Gastrocnemius medialis (tissue), 4 donors: Measurements from ENCODE around the gene RPE. TPM values are rescaled to one million over a fixed set of nuclear protein-coding genes. Genes with fewer than 3 reads are reported as not detected.

ENCODE experiments used
- ATAC-seq, 2 donors: fragments of 150-250 bp; one replicate each; pipeline ENCODE4 v1.9.1; 2016
- DNase-seq, 2 donors: peaks; one replicate each; pipeline ENCODE4 v3.0.0-alpha.2; 2019
- H3K27ac ChIP-seq, 4 donors: fragments of 200-600 bp; sonication (generic); 1 replicate in 1 of 4; 2 replicates in 3 of 4; pipeline ENCODE4 v1.5.1; 2016 to 2018; ENCODE audit warnings: mild to moderate bottlenecking in 2 of 4, moderate library complexity in 1 of 4
- H3K27me3 ChIP-seq, 3 donors: fragments of 200-600 bp; sonication (generic) in 2 of 3; 1 replicate in 1 of 3; 2 replicates in 2 of 3; pipeline versions ENCODE4 v1.5.1 to v1.6.0; 2016 to 2019; ENCODE audit warnings: mild to moderate bottlenecking in 1 of 3, moderate library complexity in 1 of 3
- H3K36me3 ChIP-seq, 2 donors: fragments of 200-600 bp; sonication (generic) in 1 of 2; one replicate each; pipeline ENCODE4 v1.5.1; 2017 to 2018
- H3K4me1 ChIP-seq, 2 donors: fragments of 200-600 bp; sonication (generic) in 1 of 2; one replicate each; pipeline ENCODE4 v1.5.1; 2016 to 2017; ENCODE audit warnings: mild to moderate bottlenecking in 2 of 2
- H3K4me3 ChIP-seq, 4 donors: fragments of 200-600 bp; sonication (generic) in 3 of 4; 1 replicate in 1 of 4; 2 replicates in 3 of 4; pipeline ENCODE4 v1.5.1; 2016 to 2019; ENCODE audit warnings: mild to moderate bottlenecking in 2 of 4
- H3K9me3 ChIP-seq, 3 donors: fragments of 200-600 bp; sonication (generic) in 2 of 3; 1 replicate in 1 of 3; 2 replicates in 2 of 3; pipeline ENCODE4 v1.5.1; 2016 to 2019
- CTCF ChIP-seq, 5 experiments: fragments of 450-650 bp in 3 of 5; fragments of 200-600 bp in 2 of 5; sonication (generic) in 2 of 5; IDR thresholded peaks in 4 of 5; conservative IDR thresholded peaks in 1 of 5; 1 replicate in 4 of 5; 2 replicates in 1 of 5; pipeline ENCODE4 v1.5.1; 2016 to 2019; ENCODE audit warnings: antibody characterized with exemption in 5 of 5, mild to moderate bottlenecking in 3 of 5, moderate library complexity in 3 of 5
- POLR2A ChIP-seq, 2 donors: fragments of 450-650 bp; IDR thresholded peaks; one replicate each; pipeline ENCODE4 v1.6.1; 2017; ENCODE audit warnings: antibody characterized with exemption in 2 of 2, mild to moderate bottlenecking in 2 of 2, moderate library complexity in 2 of 2
- in situ Hi-C, 4 donors: fragments of 200-750 bp; cut with MboI; loops; one replicate each; pipeline versions ENCODE4 v1.15.0 to v1.8.0; 2017; ENCODE audit warnings: low sequenced_read_pairs in 4 of 4
- intact Hi-C: fragments of 100-400 bp; cut with DNase I; formaldehyde crosslinking; loops from one replicate; pipeline ENCODE4 v1.15.1; 2023; ENCODE audit warnings: low total_unique reads
- total RNA-seq, 4 donors: library from RNA; depleted of rRNA; stranded (reverse); fragments of >200 nt; gene quantifications; one replicate each; pipeline versions ENCODE4 v1.1.0 to v1.2.3, GENCODE V29; 2016

RPE gene
- total RNA-seq, 4 donors from 2014 or later: 9.2 to 73.5 (median 23.2) TPM

- intact Hi-C loops (loop anchor here (10.0 kb wide), 1 partner anchor 286 kb away; no protein-coding TSS in a partner anchor), in situ Hi-C loops (no loop called here)
- peaks cover 0 to 22% of the 10 kb centered on the region in 2 donors for H3K36me3 ChIP-seq
- H3K4me1 ChIP-seq: peaks cover 22 to 36% of the 10 kb centered on the region in 2 donors
- ATAC-seq (no peak), DNase-seq (no peak)
- H3K4me3 ChIP-seq: no peak overlapping the region
- H3K9me3 ChIP-seq: no peaks in the 10 kb centered on the region
- TF ChIP-seq CTCF (IDR thresholded peaks at IDR 0.05 in 4 of 5, conservative IDR thresholded peaks at IDR 0.05 in 1 of 5) (no peak), POLR2A (IDR thresholded peaks at IDR 0.05) (no peak)
- no peak overlapping the region for H3K27ac ChIP-seq
- no peaks in the 10 kb centered on the region for H3K27me3 ChIP-seq
These were observed 6.7 kb downstream of the RPE start for GRCh38 chr2:210009126-210009525.

- Histone ChIP-seq H3K4me3 (no peak overlapping the region), H3K4me1 (peaks cover 14 to 29% of the 10 kb centered on the region in 2 donors), H3K27ac (no peak overlapping the region), H3K27me3 (no peaks in the 10 kb centered on the region), H3K9me3 (no peaks in the 10 kb centered on the region), H3K36me3 (peaks cover 0 to 28% of the 10 kb centered on the region in 2 donors)
- TF ChIP-seq POLR2A (IDR thresholded peaks at IDR 0.05) (no peak), CTCF (IDR thresholded peaks at IDR 0.05 in 4 of 5, conservative IDR thresholded peaks at IDR 0.05 in 1 of 5) (no peak)
- in situ Hi-C loops: no loop called here
- intact Hi-C loops: loop anchor here (10.0 kb wide), 1 partner anchor 285 kb away; no protein-coding TSS in a partner anchor
- no peak for DNase-seq
- no peak for ATAC-seq
These were observed 7.5 kb downstream of the RPE start for GRCh38 chr2:210009896-210010295.

GRCh38 chr2:210020138-210020537 lies 17.7 kb downstream of the RPE start:
- DNase-seq: no peak
- H3K9me3 ChIP-seq: no peaks in the 10 kb centered on the region
- TF ChIP-seq CTCF (IDR thresholded peaks at IDR 0.05 in 4 of 5, conservative IDR thresholded peaks at IDR 0.05 in 1 of 5) (no peak), POLR2A (IDR thresholded peaks at IDR 0.05) (no peak)
- no peaks in the 10 kb centered on the region for H3K27me3 ChIP-seq
- in situ Hi-C loops (no loop called here), intact Hi-C loops (no loop called here)
- no peak overlapping the region for H3K4me3 ChIP-seq
- no peak overlapping the region for H3K27ac ChIP-seq
- ATAC-seq: no peak
- H3K4me1 ChIP-seq: no peaks in the 10 kb centered on the region
- H3K36me3 ChIP-seq: peaks cover 5 to 97% of the 10 kb centered on the region in 2 donors

GRCh38 chr2:210022824-210023223 lies 20.4 kb downstream of the RPE start:
- in situ Hi-C loops: no loop called here
- DNase-seq (no peak), ATAC-seq (no peak)
- H3K4me3 ChIP-seq: no peak overlapping the region
- H3K27ac ChIP-seq: no peak overlapping the region
- no peaks in the 10 kb centered on the region for H3K9me3 ChIP-seq
- no peaks in the 10 kb centered on the region for H3K27me3 ChIP-seq
- intact Hi-C loops: no loop called here
- peaks cover 0 to 81% of the 10 kb centered on the region in 2 donors for H3K36me3 ChIP-seq
- TF ChIP-seq CTCF (IDR thresholded peaks at IDR 0.05 in 4 of 5, conservative IDR thresholded peaks at IDR 0.05 in 1 of 5) (no peak), POLR2A (IDR thresholded peaks at IDR 0.05) (no peak)
- peaks cover 1 to 7% of the 10 kb centered on the region in 2 donors for H3K4me1 ChIP-seq

- H3K36me3 ChIP-seq: peaks cover 0 to 35% of the 10 kb centered on the region in 2 donors
- peak overlapping the region in 3 of 4 donors; percentile 6 to 22 (median 10) for H3K27ac ChIP-seq
- in situ Hi-C loops: no loop called here
- no peaks in the 10 kb centered on the region for H3K9me3 ChIP-seq
- H3K4me3 ChIP-seq: no peak overlapping the region
- no peak for DNase-seq
- TF ChIP-seq CTCF (IDR thresholded peaks at IDR 0.05 in 4 of 5, conservative IDR thresholded peaks at IDR 0.05 in 1 of 5) (no peak), POLR2A (IDR thresholded peaks at IDR 0.05) (no peak)
- peak in 1 of 2 donors; percentile 69 for ATAC-seq
- intact Hi-C loops: no loop called here
- H3K27me3 ChIP-seq: no peaks in the 10 kb centered on the region
- peaks cover 4 to 10% of the 10 kb centered on the region in 2 donors for H3K4me1 ChIP-seq
These were observed 25.2 kb downstream of the RPE start for GRCh38 chr2:210027608-210028007.
